Hematopoietic multipotent progenitor cell (in vitro differentiated cells): ENCODE measurements around the gene DDR1. TPM values are rescaled to one million over a fixed set of nuclear protein-coding genes. Genes with fewer than 3 reads are reported as not detected.

ENCODE experiments used
- DNase-seq, 3 donors: peaks; one replicate each; pipeline ENCODE4 v3.0.0-alpha.2; 2011 to 2015; ENCODE audit warnings: low read depth in 2 of 3, low spot score in 2 of 3
- total RNA-seq: library from RNA; depleted of rRNA; stranded (reverse); fragments of >200 nt; gene quantifications from one replicate; pipeline ENCODE4 v1.2.3, GENCODE V29; 2012

Gene DDR1
- total RNA-seq, 1 donor: 3.0 TPM

DNA sequence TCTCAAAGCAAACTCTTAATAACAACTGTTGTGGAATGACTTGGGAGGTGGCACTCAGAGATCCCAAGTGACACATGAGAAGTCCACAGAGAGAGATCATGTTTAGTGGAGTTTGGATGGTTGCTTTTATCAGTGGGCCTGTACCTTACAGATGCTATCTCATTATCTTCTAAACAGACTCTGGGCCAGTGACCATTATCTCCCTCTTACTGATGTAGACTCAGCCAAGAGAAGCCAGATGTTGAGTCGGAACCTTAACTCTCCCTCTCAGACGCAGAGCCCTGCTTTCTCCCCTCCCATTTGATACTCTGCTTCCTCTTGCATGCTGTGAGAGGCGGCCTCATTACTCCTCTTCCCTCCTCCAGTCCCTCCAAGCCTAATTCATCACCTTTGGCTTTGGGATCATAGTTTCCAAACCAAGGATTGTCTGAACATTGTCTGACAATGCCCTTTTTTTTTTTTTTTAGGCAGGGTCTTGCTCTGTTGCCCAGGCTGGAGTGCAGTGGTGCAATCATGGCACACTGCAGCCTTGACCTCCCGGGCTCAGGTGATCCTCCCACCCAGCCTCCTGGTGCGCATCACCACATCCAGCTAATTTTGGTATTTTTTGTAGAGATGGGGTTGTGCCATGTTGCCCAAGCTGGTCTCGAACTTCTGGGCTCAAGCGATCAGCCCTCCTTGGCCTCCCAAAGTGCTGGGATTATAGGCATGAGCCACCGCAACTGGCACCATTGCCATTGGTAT is 4.5 kb upstream of the DDR1 start:
- DNase-seq: no peak

GRCh38 chr6:30880698-30881252 is 3.5 kb upstream of the DDR1 start:
- DNase-seq: no peak

DNA sequence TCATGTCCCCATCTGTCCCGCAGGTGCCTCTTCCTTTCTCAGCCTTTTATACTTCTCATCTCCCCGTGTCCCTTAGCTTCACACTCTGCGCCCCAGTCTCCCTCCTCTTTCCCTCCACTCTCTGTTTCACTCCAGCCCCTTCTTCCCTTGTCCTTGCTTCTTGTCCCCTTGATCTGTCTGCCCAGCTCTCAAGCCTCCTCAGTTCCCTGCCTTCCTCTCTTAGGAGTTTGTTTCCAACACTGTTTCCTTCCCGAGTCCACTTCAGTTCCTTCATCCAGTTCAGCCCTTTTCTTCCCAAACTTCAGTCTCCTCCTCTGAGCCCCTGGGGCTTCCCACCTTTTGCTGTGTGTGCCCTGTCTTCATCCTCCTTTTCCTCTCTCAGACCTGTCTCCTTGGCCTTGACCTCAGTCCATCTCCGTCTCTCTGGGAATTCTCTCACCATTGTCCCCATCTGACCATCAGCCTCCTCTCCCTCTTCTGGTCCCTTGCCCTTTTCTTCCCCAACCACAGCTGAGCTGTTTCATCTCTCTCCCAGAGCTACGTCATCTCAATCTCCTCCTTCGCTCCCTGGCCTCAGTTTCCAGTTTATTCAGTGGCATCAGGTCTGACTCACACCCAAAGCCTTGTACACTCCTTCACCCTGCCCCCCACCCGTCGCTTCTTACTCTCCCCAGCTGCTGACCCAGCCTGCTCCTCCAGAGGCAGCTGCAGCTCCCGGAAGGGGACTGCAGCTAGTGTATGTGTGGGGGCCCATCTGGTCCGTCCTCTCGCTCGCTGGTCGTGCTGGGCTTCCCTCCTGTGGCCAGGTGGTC is 2.7 kb upstream of the DDR1 start:
- DNase-seq: no peak

DNA sequence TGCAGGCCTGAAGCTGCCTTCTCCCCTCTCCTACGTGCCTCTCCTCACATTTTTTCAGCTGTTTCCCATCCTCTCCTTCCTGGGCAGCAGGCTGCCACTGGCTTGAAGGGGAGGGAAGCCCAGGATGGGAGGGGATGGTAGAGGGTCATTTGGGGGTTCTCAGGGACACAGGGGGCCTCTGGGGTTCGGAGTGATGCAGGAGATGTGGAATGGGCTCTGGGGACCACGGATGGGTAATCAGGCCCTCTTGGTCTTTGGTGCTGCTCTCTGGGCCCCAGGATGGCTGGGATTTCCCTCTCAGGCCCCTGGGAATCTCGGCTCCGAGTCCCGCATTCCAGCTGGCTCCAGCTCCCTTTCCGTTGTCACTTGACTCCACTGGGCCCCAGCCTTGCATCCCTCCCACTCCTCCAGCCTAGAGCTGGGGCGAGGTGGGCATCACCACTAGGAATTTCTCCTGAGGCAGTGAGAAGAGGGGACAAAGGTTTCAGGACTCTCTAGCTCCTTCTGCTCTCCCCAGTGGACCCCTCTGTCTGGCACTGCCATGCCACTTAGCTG is 2.0 kb upstream of the DDR1 start:
- no peak for DNase-seq

- DNase-seq: no peak
These were observed 1.3 kb upstream of the DDR1 start for GRCh38 chr6:30882759-30883684.

DNA sequence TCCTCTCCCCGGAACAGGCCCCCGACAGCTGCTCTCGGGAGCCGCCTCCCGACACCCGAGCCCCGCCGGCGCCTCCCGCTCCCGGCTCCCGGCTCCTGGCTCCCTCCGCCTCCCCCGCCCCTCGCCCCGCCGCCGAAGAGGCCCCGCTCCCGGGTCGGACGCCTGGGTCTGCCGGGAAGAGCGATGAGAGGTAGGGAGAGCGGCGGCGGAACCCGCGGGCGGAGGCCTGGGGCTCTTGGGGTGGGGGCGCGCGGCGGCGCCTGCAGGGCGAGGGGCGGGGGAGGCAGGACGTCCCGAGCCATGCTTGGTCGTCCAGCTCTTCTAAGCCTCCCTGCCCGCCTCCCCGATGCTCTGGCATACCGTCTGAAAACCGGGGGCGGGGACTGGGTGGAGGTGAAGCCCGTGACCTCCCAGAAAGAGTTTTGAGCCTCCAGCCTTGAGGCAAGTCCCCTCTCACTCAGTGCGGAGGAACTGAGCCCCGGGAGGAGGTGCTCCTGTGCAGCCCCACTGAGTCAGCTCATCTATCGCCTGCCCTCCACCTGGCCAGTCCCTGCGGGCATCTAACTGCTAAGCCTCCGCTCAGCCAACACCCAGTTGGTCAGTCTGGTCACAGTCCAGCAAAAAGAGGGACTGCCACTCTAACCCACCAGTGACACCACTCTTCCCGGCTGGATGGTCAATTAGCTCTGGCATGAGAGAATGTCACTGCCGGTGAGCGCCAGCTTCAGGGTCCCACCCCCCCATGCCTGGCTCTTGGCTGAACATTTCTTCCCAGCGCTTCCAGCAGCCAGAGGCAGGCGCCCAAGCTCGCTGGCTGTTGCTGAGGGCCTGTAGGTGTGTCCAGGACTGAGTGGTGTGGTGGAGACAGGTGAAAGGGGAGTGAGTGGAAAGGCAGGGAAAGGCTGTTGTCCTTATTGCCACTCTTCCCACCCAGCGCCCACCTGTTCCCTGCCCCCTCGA is 482 bp downstream of the DDR1 start:
- peak in 1 of 3 donors; percentile 25 for DNase-seq

GRCh38 chr6:30885481-30885998 is 1.2 kb downstream of the DDR1 start:
- no peak for DNase-seq

DNA sequence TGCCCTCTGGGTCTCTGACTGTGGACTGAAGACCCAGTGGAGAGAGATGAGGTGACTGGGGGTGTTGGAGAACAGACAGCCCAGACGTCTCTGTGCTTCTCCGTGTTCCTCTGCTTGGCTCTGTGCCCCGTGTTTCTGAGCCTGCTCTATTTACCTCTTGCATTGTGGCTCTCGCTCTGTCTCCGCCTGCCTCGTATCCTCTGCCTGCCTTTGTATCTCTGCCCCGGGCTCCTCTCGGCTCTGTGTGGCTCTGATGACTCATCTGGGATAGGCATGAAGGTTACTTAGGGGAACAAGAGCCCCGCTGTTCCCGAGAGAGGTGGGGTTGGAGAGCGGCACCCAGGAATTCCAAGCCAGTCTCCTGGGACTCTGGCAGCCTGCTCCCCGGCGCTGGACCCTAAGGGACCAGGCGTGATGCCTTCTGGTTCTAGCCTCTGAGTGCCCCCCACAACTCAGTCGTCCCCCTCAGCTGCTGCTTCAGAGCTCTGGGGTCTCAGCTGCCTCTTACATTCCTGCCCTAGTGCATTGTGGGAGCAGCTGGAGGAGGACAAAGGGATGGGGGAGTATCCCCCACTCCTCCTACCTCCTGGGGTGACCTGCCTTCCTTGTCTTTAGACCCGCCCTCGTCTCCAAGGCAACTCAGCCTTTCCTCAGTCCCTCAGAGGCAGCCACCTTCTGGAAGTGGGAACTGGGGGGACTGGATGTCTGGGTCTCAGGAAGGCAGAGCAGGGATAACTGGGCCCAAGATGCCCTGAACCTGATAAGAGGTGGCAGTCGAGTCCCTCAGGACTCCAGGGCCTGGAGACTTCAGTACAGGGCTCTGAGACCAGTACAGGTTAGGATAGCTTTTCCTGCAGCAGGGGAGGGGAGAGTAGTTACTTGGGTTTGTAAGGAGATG is 1.9 kb downstream of the DDR1 start:
- DNase-seq: no peak

GRCh38 chr6:30886897-30887255 is 2.6 kb downstream of the DDR1 start:
- DNase-seq: no peak

DNA sequence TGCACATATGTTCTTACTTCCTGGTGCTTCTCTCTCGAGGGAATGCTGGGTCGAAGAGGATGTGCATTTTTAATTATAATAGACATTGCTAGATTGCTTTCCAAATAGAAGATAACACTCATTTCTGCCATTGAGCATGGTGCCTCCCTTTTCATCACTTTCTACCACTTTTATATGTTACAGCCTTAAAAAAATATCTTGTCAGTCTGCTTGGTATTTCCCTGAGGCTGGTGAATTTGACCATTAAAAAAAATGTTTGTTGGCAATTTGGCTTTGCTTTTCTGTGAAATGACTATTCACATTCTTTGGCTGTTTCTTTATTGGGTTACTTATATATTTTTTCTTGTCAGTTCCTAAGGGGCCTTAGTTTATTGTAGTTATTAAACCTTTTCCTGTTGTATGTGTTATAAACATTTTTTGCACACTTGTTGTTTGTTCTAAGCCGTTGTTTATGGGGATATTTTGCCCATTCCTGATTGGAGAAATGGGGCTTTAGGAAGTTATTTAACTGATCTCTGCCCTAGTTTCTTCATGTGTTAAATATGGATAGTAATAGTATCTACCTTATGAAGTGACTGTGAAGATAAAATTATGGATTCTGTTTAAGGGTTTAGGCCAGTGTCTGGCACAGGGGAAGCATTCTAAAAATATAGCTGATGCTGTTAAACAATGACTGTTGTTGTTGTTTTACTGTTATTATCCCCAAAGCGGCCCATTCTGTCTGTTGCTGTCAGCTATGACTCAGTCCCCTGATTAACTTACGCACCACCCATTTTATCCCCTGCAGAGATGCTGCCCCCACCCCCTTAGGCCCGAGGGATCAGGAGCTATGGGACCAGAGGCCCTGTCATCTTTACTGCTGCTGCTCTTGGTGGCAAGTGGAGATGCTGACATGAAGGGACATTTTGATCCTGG is 3.8 kb downstream of the DDR1 start:
- DNase-seq: no peak

- no peak for DNase-seq
These were observed 4.6 kb downstream of the DDR1 start for GRCh38 chr6:30888816-30889495.

DNA sequence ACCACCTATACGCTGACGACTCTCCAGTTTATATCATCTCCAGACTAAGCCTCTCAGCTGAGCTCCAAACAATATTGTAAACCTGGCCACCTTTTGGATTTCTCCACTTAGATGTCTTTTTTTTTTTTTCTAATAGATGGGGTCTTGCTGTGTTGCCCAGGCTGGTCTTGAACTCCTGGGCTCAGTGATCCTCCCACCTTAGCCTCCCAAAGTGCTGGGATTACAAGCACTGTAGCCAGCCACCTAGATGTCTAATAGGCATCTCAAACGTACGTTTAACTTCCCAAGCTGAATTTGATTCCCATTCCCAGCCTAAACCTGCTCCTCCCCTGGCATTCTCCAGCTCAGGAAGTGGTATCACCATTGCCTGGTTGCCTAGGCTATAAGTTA is 5.2 kb downstream of the DDR1 start:
- DNase-seq: no peak

GRCh38 chr6:30889921-30890645 is 5.8 kb downstream of the DDR1 start:
- DNase-seq: no peak

DNA sequence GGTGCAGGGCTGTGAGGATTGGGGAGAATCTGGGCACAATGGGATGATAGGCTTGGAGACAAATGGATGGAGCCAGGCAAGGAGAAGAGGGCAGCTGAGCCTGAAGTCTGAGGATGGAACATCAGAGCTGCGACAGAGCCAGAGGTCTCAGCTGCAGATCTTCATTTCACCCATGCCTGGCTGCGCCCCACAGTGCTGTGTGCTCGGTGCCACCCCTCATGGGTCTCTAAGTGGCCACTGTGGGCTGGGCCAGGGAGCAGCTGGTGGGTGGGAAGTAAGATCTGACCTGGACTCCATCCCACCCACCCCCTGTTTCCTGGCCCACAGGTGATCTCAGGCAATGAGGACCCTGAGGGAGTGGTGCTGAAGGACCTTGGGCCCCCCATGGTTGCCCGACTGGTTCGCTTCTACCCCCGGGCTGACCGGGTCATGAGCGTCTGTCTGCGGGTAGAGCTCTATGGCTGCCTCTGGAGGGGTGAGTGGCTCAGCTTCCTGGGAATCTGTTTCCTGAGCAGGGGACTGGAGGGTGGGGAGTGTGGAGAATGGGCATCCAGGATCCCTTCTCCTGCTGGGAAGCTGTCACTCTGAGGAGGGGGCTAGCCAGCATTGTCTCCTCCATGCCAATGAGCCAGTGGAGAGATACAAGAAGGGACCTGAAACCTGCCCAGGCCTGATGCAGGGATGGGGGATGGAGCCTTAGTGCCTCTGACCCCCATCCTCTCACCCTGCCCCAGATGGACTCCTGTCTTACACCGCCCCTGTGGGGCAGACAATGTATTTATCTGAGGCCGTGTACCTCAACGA is 6.5 kb downstream of the DDR1 start:
- DNase-seq: no peak

DNA sequence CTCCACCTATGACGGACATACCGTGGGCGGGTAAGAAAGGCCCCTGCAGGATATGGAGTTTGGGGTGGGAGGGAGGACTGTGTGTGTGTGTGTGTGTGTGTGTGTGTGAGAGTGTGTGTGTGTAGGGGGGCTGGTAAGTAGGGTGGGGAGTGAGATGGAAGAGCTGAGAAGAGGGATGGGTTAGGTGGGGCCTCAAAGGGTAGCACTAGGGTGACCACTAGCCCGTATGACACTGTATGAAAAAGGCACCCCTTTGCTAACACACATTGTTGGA is 7.1 kb downstream of the DDR1 start:
- DNase-seq: no peak
